ENCODE measurements around the gene MBD3L4. TPM values are rescaled to one million over a fixed set of nuclear protein-coding genes. Genes with fewer than 3 reads are reported as not detected.
"Not testable (repeated sequence)": the region's sequence is repeated elsewhere in the genome, so short reads cannot be mapped to it uniquely, and the experiment has no call there.

Gene MBD3L4
- total RNA-seq, 1 donor from 2014 or later: not detected

DNA sequence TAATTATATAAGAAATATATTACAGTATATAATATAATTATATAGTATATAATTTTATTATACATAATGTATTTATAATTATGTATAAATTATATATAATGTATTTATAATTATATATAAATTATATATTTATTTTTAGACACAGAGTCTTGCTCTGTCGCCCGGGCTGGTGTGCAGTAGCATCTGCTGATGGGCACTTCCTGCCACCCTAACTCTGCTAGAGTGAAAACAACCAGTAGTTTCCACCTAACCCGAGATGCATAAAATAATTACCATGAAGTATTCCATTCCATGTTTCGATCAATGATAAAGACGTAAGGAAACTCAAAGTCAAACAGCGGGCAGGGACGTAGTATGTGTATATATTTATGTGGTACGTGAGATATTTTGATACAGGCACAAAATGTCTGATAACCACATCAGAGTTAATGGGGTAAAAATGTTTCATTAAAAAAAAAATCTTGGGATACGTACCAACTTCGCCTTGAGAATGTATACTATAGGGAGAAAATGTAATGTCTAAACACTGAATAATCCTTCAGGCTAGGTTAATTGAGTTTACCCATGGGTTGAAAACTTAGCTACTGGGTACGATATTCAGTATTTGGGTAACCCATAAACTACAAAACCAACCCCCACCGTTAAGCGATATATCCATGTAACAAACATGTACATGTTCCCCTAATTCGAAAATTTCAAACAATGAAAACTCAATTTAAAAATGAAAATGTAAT, 14.8 kb upstream of the MBD3L4 start:
- H3K4me1 Mint-ChIP-seq; H3K9me3 Mint-ChIP-seq; H3K4me3 Mint-ChIP-seq; POLR2A ChIA-PET; DNase-seq; H3K27ac Mint-ChIP-seq; H3K27me3 Mint-ChIP-seq; CTCF ChIA-PET; intact Hi-C loops (cut with micrococcal nuclease); H3K36me3 Mint-ChIP-seq (ENCODE audit: low read depth); ATAC-seq (ENCODE audit: low read depth): not testable (repeated sequence)

DNA sequence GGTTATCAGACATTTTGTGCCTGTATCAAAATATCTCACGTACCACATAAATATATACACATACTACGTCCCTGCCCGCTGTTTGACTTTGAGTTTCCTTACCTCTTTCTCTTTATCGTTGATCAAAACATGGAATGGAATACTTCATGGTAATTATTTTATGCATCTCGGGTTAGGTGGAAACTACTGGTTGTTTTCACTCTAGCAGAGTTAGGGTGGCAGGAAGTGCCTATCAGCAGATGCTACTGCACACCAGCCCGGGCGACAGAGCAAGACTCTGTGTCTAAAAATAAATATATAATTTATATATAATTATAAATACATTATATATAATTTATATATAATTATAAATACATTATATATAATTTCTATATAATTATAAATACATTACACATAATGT, 12.9 kb upstream of the MBD3L4 start:
- H3K27ac Mint-ChIP-seq; ATAC-seq (ENCODE audit: low read depth); H3K27me3 Mint-ChIP-seq; intact Hi-C loops (cut with micrococcal nuclease); POLR2A ChIA-PET; H3K36me3 Mint-ChIP-seq (ENCODE audit: low read depth); DNase-seq; CTCF ChIA-PET; H3K4me1 Mint-ChIP-seq; H3K9me3 Mint-ChIP-seq; H3K4me3 Mint-ChIP-seq: not testable (repeated sequence)

DNA sequence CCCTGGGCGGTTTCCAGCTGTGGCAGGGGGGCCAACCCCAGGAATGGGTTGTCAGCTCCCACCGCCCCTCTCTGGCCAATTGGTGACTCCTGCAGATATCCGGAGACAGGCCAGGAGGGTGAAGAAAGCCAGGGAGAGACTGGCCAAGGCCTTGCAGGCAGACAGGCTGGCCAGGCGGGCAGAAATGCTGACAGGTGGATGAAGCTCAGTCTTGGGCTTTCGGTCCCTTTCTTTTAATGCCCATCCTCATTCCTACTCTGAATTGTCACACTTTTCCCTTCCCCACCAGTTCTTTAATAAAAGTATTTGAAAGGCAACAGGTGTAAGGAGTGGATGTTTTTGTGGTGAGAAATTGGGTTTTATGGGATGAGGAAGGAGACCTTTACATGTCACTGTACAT, 11.4 kb upstream of the MBD3L4 start:
- H3K9me3 Mint-ChIP-seq; H3K4me1 Mint-ChIP-seq; POLR2A ChIA-PET; intact Hi-C loops (cut with micrococcal nuclease); H3K27me3 Mint-ChIP-seq; H3K36me3 Mint-ChIP-seq (ENCODE audit: low read depth); CTCF ChIA-PET; H3K27ac Mint-ChIP-seq; ATAC-seq (ENCODE audit: low read depth); DNase-seq; H3K4me3 Mint-ChIP-seq: not testable (repeated sequence)

DNA sequence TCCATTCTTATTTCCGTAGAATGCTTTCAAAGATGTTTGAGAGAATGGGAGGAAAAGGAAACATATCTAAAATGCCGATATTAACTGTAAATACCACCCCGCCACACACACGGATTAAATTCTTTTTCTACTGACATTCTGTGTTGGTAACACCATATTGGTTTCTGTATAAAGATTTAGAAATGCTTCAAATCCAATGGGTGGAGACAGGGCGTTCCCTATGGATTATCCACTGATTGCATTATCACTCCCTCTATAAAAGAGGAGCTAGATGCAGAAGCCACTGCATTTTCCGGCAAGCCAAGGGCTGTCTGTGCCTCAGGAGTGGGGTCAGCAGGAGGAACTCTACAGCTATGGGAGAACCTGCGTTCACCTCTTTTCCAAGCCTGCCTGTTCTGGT, 9.0 kb upstream of the MBD3L4 start, which contains the start of gene MBD3L2:
TSS of gene MBD3L2 (plus strand) at position 301 of the 400 bp plus-strand sequence. CDS start at position 354, 53 bp downstream.
- intact Hi-C loops (cut with micrococcal nuclease); CTCF ChIA-PET; H3K27ac Mint-ChIP-seq; POLR2A ChIA-PET; H3K4me3 Mint-ChIP-seq; H3K4me1 Mint-ChIP-seq; H3K36me3 Mint-ChIP-seq (ENCODE audit: low read depth); H3K27me3 Mint-ChIP-seq; DNase-seq; ATAC-seq (ENCODE audit: low read depth); H3K9me3 Mint-ChIP-seq: not testable (repeated sequence)

DNA sequence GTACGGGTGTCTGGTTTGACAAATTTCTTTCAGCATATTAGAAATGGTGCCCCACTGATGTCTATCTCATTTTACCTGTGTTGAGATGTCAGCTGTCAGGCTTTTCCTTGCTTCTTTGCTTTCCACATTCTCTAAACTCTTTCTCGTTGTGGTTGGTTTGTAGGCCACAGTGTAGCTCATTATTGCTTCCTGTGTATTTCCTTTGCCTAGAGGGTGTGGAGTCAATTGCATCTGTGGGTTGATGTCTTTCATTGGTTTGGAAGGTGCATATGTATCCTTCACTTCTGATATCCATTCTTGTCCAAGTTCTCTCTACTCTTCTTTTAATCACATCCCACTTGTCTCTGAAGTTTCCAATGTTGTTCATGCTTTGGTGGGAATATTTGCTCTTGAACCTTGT, 1.6 kb upstream of the MBD3L4 start:
- POLR2A ChIA-PET; H3K27ac Mint-ChIP-seq; CTCF ChIA-PET; ATAC-seq (ENCODE audit: low read depth); H3K9me3 Mint-ChIP-seq; H3K27me3 Mint-ChIP-seq; H3K36me3 Mint-ChIP-seq (ENCODE audit: low read depth); H3K4me3 Mint-ChIP-seq; H3K4me1 Mint-ChIP-seq; intact Hi-C loops (cut with micrococcal nuclease); DNase-seq: not testable (repeated sequence)

DNA sequence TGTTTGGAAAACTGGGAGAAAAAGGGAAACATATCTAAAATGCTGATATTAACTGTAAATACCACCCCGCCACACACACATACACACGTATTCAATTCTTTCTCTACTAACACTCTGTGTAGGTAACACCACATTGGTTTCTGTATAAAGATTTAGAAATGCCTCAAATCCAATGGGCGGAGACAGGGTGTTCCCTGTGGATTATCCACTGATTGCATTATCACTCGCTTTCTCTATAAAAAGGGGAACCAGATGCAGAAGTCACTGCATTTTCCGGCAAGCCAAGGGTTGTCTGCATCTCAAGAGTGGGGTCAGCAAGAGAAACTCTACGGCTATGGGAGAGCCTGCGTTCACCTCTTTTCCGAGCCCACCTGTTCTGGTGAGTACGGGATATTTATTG, 9.7 kb downstream of the MBD3L4 start, which contains the start of gene MBD3L5:
TSS of gene MBD3L5 (plus strand) at position 301 of the 400 bp plus-strand sequence. CDS start at position 335, 34 bp downstream.
- H3K36me3 Mint-ChIP-seq (ENCODE audit: low read depth); DNase-seq; CTCF ChIA-PET; H3K4me3 Mint-ChIP-seq; H3K4me1 Mint-ChIP-seq; POLR2A ChIA-PET; H3K9me3 Mint-ChIP-seq; H3K27me3 Mint-ChIP-seq; H3K27ac Mint-ChIP-seq; ATAC-seq (ENCODE audit: low read depth); intact Hi-C loops (cut with micrococcal nuclease): not testable (repeated sequence)

DNA sequence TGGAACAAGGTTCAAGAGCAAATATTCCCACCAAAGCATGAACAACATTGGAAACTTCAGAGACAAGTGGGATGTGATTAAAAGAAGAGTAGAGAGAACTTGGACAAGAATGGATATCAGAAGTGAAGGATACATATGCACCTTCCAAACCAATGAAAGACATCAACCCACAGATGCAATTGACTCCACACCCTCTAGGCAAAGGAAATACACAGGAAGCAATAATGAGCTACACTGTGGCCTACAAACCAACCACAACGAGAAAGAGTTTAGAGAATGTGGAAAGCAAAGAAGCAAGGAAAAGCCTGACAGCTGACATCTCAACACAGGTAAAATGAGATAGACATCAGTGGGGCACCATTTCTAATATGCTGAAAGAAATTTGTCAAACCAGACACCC, 11.2 kb downstream of the MBD3L4 start:
- H3K27me3 Mint-ChIP-seq; POLR2A ChIA-PET; H3K4me3 Mint-ChIP-seq; H3K4me1 Mint-ChIP-seq; CTCF ChIA-PET; H3K36me3 Mint-ChIP-seq (ENCODE audit: low read depth); intact Hi-C loops (cut with micrococcal nuclease); ATAC-seq (ENCODE audit: low read depth); DNase-seq; H3K27ac Mint-ChIP-seq; H3K9me3 Mint-ChIP-seq: not testable (repeated sequence)

DNA sequence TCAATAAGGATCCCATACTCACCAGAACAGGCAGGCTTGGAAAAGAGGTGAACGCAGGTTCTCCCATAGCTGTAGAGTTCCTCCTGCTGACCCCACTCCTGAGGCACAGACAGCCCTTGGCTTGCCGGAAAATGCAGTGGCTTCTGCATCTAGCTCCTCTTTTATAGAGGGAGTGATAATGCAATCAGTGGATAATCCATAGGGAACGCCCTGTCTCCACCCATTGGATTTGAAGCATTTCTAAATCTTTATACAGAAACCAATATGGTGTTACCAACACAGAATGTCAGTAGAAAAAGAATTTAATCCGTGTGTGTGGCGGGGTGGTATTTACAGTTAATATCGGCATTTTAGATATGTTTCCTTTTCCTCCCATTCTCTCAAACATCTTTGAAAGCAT, 18.6 kb downstream of the MBD3L4 start, which contains the start of gene MBD3L2B:
TSS of gene MBD3L2B (minus strand) at position 101 of the 400 bp plus-strand sequence. CDS start at position 67, 34 bp downstream.
- H3K27me3 Mint-ChIP-seq; H3K4me1 Mint-ChIP-seq; H3K4me3 Mint-ChIP-seq; POLR2A ChIA-PET; H3K27ac Mint-ChIP-seq; H3K9me3 Mint-ChIP-seq; CTCF ChIA-PET; ATAC-seq (ENCODE audit: low read depth); DNase-seq; intact Hi-C loops (cut with micrococcal nuclease); H3K36me3 Mint-ChIP-seq (ENCODE audit: low read depth): not testable (repeated sequence)

DNA sequence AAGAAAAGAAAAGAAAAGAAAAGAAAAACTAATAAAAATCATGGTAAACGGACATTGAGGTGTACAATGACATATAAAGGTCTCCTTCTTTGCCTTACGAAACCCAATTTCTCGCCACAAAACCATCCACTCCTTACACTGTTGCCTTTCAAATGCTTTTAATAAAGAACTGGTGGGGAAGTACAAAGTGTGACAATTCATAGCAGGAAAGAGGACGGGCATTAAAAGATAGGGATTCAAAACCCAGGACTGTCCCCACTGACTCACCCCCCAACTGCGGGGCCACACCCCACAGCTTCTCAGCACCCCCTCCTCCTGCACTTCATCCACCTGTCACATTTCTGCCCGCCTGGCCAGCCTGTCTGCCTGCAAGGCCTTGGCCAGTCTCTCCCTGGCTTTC, 21.2 kb downstream of the MBD3L4 start:
- H3K36me3 Mint-ChIP-seq (ENCODE audit: low read depth): no peaks in the 10 kb centered on the region
- ChIA-PET POLR2A (no interaction called here), CTCF (no interaction called here)
- no peak overlapping the region for H3K4me3 Mint-ChIP-seq
- H3K9me3 Mint-ChIP-seq: no peaks in the 10 kb centered on the region
- H3K4me1 Mint-ChIP-seq: no peaks in the 10 kb centered on the region
- peaks cover 1% of the 10 kb centered on the region for H3K27me3 Mint-ChIP-seq
- no peak overlapping the region for H3K27ac Mint-ChIP-seq
- TF ChIP-seq, protein P1, sequence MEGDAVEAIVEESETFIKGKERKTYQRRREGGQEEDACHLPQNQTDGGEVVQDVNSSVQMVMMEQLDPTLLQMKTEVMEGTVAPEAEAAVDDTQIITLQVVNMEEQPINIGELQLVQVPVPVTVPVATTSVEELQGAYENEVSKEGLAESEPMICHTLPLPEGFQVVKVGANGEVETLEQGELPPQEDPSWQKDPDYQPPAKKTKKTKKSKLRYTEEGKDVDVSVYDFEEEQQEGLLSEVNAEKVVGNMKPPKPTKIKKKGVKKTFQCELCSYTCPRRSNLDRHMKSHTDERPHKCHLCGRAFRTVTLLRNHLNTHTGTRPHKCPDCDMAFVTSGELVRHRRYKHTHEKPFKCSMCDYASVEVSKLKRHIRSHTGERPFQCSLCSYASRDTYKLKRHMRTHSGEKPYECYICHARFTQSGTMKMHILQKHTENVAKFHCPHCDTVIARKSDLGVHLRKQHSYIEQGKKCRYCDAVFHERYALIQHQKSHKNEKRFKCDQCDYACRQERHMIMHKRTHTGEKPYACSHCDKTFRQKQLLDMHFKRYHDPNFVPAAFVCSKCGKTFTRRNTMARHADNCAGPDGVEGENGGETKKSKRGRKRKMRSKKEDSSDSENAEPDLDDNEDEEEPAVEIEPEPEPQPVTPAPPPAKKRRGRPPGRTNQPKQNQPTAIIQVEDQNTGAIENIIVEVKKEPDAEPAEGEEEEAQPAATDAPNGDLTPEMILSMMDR (IDR thresholded peaks at IDR 0.05): no peak
- ATAC-seq (ENCODE audit: low read depth) (no peak), DNase-seq (no peak)
- intact Hi-C loops (cut with micrococcal nuclease): no loop called here

Measured in activated B cell treated with CpG ODN at 0.5 μM for 24 hours (primary cell).